ENCODE data around the gene NMNAT2. TPM values are rescaled to one million over a fixed set of nuclear protein-coding genes. Genes with fewer than 3 reads are reported as not detected.

NMNAT2 gene
- total RNA-seq, 1 donor from 2014 or later: 1.7 TPM

DNA sequence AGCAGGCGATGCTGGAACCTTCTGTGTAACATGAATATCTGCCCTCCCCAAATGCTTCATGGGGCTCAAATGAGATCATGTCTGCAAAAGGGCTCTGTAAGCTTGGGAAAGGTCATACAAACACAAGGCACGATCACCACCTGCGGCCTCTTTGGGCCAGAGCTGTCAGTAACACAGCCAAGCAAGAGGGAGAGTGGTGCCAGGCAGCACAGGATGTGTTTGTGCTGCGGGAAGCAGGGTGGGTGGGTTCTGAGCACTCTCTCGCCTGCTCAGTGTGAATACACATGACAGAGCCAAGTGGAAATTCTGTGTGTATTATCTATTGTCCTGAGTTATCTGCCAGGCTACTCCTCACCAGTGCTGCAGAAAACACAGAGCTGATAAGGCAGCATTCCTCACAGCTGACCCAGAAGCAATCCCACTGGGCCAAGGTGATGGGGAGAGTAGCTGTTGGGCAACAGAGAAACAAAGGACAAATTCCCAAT is 130.9 kb downstream of the NMNAT2 start:
- no peak overlapping the region for H3K27ac ChIP-seq
- intact Hi-C loops (cut with DNase I): loop anchor here (10.0 kb wide), 1 partner anchor 322 kb away; no protein-coding TSS in a partner anchor

DNA sequence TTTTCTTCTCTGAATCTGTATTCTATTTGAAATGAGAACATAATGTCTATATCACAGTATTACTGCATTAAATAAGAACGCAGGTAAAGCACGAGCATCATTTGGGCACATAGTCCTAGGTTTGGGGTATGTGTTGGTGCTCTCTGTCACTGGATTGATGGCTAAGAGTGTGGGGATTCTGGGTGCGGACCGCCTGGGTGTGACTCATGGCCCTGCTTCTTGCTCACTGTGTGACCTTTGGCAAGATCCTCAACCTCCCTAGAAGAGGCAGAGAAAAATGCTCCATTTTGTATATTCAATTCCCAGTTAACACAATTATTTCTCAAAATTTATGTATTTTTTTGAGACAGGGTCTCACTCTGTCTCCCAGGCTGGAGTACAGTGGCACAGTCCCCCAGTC is 132.4 kb downstream of the NMNAT2 start:
- H3K27me3 ChIP-seq: no peaks in the 10 kb centered on the region
- no peak for DNase-seq (ENCODE audit: extremely low spot score in 2 of 2)
- no peak overlapping the region for H3K27ac ChIP-seq
- H3K4me3 ChIP-seq: no peak overlapping the region
- intact Hi-C loops (cut with DNase I): loop anchor here (10.0 kb wide), 1 partner anchor 321 kb away; no protein-coding TSS in a partner anchor
- H3K36me3 ChIP-seq: no peaks in the 10 kb centered on the region
- TF ChIP-seq POLR2A (IDR thresholded peaks at IDR 0.05): no peak
- TF ChIP-seq, protein P1, sequence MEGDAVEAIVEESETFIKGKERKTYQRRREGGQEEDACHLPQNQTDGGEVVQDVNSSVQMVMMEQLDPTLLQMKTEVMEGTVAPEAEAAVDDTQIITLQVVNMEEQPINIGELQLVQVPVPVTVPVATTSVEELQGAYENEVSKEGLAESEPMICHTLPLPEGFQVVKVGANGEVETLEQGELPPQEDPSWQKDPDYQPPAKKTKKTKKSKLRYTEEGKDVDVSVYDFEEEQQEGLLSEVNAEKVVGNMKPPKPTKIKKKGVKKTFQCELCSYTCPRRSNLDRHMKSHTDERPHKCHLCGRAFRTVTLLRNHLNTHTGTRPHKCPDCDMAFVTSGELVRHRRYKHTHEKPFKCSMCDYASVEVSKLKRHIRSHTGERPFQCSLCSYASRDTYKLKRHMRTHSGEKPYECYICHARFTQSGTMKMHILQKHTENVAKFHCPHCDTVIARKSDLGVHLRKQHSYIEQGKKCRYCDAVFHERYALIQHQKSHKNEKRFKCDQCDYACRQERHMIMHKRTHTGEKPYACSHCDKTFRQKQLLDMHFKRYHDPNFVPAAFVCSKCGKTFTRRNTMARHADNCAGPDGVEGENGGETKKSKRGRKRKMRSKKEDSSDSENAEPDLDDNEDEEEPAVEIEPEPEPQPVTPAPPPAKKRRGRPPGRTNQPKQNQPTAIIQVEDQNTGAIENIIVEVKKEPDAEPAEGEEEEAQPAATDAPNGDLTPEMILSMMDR (IDR thresholded peaks at IDR 0.05): no peak
- TF ChIP-seq POLR2AphosphoS5 (IDR thresholded peaks at IDR 0.05; ENCODE audit: insufficient read depth in 1 of 2, low read depth in 1 of 2): no peak
- H3K9me3 ChIP-seq: no peaks in the 10 kb centered on the region
- peaks cover 31% of the 10 kb centered on the region for H3K4me1 ChIP-seq

More for the DNA sequence above, 130.9 kb downstream of the NMNAT2 start:
- DNase-seq (ENCODE audit: extremely low spot score in 2 of 2): no peak
- no peaks in the 10 kb centered on the region for H3K9me3 ChIP-seq
- TF ChIP-seq POLR2A (IDR thresholded peaks at IDR 0.05) (no peak), POLR2AphosphoS5 (IDR thresholded peaks at IDR 0.05; ENCODE audit: insufficient read depth in 1 of 2, low read depth in 1 of 2) (no peak)
- TF ChIP-seq, protein P1 (IDR thresholded peaks at IDR 0.05): no peak
- H3K27me3 ChIP-seq: no peaks in the 10 kb centered on the region
- H3K4me3 ChIP-seq: no peak overlapping the region
- no peaks in the 10 kb centered on the region for H3K36me3 ChIP-seq
- H3K4me1 ChIP-seq: peaks cover 30% of the 10 kb centered on the region

DNA sequence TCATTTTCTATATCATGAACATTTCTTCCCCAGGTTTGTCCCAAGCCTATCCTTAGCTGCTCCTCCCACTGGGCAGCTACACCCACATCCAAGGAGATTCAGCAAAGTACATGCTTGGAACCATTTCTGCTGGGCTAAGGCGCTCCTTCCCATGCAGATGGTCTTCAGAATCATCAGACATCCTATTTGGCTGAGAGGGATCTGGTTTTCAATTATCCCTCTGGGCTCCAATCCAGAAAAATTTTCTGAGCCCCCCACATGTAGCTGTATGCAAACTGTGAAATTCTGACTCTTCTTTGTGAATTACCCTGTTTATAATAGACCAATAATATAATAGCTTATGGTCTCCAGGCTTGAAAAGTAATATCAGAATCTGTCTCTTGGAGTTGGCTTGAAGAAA is 132.9 kb downstream of the NMNAT2 start:
- Histone ChIP-seq H3K9me3 (no peaks in the 10 kb centered on the region), H3K27me3 (no peaks in the 10 kb centered on the region), H3K4me3 (no peak overlapping the region), H3K36me3 (no peaks in the 10 kb centered on the region), H3K4me1 (peaks cover 32% of the 10 kb centered on the region), H3K27ac (no peak overlapping the region)
- DNase-seq (ENCODE audit: extremely low spot score in 2 of 2): no peak
- no peak for TF ChIP-seq POLR2A (IDR thresholded peaks at IDR 0.05)
- TF ChIP-seq POLR2AphosphoS5 (IDR thresholded peaks at IDR 0.05; ENCODE audit: insufficient read depth in 1 of 2, low read depth in 1 of 2): no peak
- TF ChIP-seq, protein P1 (IDR thresholded peaks at IDR 0.05): no peak
- intact Hi-C loops (cut with DNase I): loop anchor here (10.0 kb wide), 1 partner anchor 320 kb away; no protein-coding TSS in a partner anchor

DNA sequence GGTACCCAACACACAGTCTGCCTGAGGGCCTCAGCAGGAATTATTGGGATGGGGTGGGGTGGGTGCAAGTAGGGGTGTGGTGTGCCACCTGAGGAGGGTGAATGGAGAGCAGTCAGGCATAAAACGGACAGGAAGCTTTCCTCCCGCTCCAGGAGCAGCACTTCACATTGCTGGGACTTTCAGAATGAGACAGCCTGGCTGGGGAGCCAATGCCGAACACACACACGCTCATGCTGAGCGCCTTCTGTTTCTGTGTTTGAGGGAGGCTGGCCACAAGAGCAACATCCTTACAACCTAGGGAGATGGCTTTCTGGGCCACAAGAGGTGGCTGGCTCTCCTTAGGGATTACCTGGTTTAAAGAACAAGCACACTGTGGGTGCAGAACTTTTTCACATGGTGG is 134.1 kb downstream of the NMNAT2 start:
- no peak for DNase-seq (ENCODE audit: extremely low spot score in 2 of 2)
- H3K9me3 ChIP-seq: no peaks in the 10 kb centered on the region
- no peaks in the 10 kb centered on the region for H3K27me3 ChIP-seq
- no peak overlapping the region for H3K27ac ChIP-seq
- intact Hi-C loops (cut with DNase I): loop anchor here (5.0 to 10.0 kb wide), 2 partner anchors 33 to 319 kb away; no protein-coding TSS in a partner anchor
- H3K4me1 ChIP-seq: peaks cover 39% of the 10 kb centered on the region
- H3K36me3 ChIP-seq: no peaks in the 10 kb centered on the region
- TF ChIP-seq, protein P1 (IDR thresholded peaks at IDR 0.05): no peak
- no peak for TF ChIP-seq POLR2AphosphoS5 (IDR thresholded peaks at IDR 0.05; ENCODE audit: insufficient read depth in 1 of 2, low read depth in 1 of 2)
- TF ChIP-seq POLR2A (IDR thresholded peaks at IDR 0.05): no peak
- no peak overlapping the region for H3K4me3 ChIP-seq

DNA sequence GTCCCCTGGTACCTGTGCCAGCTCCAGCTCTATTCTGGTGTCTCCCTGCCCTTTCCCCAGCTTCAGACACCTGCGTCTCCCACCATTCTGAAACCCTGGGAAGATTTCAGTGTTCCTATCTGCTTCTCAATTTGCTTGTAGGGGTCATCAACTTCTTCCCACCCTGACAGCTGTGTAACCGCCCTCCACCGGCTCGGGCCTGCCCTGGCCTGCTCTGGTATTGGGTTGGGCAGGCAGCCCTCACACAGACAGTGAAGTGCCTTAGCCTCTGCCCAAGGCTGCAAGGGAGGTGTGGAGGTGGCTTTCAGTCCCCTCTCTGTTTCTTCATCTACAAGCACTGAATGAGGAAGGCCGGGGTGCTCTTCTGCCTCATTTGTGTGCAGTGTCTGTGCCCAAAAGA is 134.9 kb downstream of the NMNAT2 start:
- peaks cover 47% of the 10 kb centered on the region for H3K4me1 ChIP-seq
- intact Hi-C loops (cut with DNase I): loop anchor here (5.0 to 10.0 kb wide), 2 partner anchors 34 to 318 kb away; no protein-coding TSS in a partner anchor
- H3K36me3 ChIP-seq: no peaks in the 10 kb centered on the region
- no peak overlapping the region for H3K4me3 ChIP-seq
- peak overlapping the region; percentile 46 for H3K27ac ChIP-seq
- no peaks in the 10 kb centered on the region for H3K9me3 ChIP-seq
- TF ChIP-seq, protein P1 (IDR thresholded peaks at IDR 0.05): no peak
- TF ChIP-seq POLR2A (IDR thresholded peaks at IDR 0.05): no peak
- no peak for TF ChIP-seq POLR2AphosphoS5 (IDR thresholded peaks at IDR 0.05; ENCODE audit: insufficient read depth in 1 of 2, low read depth in 1 of 2)
- DNase-seq (ENCODE audit: extremely low spot score in 2 of 2): no peak
- H3K27me3 ChIP-seq: no peaks in the 10 kb centered on the region
